Liver (tissue), 9 donors: ENCODE measurements around the gene BIRC6. TPM values are rescaled to one million over a fixed set of nuclear protein-coding genes. Genes with fewer than 3 reads are reported as not detected.

ENCODE experiments used
- DNase-seq: peaks from one replicate; pipeline ENCODE4 v3.0.0-alpha.2; 2017; ENCODE audit warnings: low spot score
- H3K27ac ChIP-seq, 2 donors: one replicate each; pipeline ENCODE4 v1.7.0; 2013; ENCODE audit warnings: inconsistent platforms in 2 of 2, low read length in 2 of 2, control low read depth in 1 of 2, low read depth in 1 of 2, mild to moderate bottlenecking in 1 of 2
- H3K27me3 ChIP-seq, 4 donors: one replicate each; pipeline versions ENCODE4 v1.6.1 to v1.7.0; 2013; ENCODE audit warnings: low read length in 3 of 4, inconsistent platforms in 1 of 4, mild to moderate bottlenecking in 1 of 4, moderate library complexity in 1 of 4; ENCODE audit not compliant: control insufficient read depth in 4 of 4, insufficient read depth in 4 of 4
- H3K36me3 ChIP-seq, 4 donors: one replicate each; pipeline versions ENCODE4 v1.6.1 to v1.7.0; 2013; ENCODE audit warnings: low read length in 3 of 4, mild to moderate bottlenecking in 3 of 4, low read depth in 1 of 4, moderate library complexity in 1 of 4; ENCODE audit not compliant: control insufficient read depth in 4 of 4, insufficient read depth in 3 of 4
- H3K4me1 ChIP-seq, 4 donors: one replicate each; pipeline versions ENCODE4 v1.6.1 to v1.7.0; 2013; ENCODE audit warnings: low read length in 3 of 4, mild to moderate bottlenecking in 3 of 4, moderate library complexity in 1 of 4; ENCODE audit not compliant: control insufficient read depth in 4 of 4, insufficient read depth in 4 of 4
- H3K4me3 ChIP-seq, 3 donors: one replicate each; pipeline versions ENCODE4 v1.6.1 to v1.7.0; 2013; ENCODE audit warnings: low read length in 3 of 3, control low read depth in 1 of 3, low read depth in 1 of 3, mild to moderate bottlenecking in 1 of 3
- H3K9ac ChIP-seq, 2 donors: one replicate each; pipeline ENCODE4 v1.7.0; 2013; ENCODE audit warnings: low read length in 2 of 2, mild to moderate bottlenecking in 2 of 2, moderate library complexity in 2 of 2, control low read depth in 1 of 2, low read depth in 1 of 2
- H3K9me3 ChIP-seq, 4 donors: one replicate each; pipeline versions ENCODE4 v1.6.1 to v1.7.0; 2013; ENCODE audit warnings: low read length in 3 of 4; ENCODE audit not compliant: control insufficient read depth in 4 of 4
- ATF3 ChIP-seq: IDR thresholded peaks from 2 replicates; pipeline ENCODE4 v1.6.1; 2016; ENCODE audit warnings: antibody characterized with exemption
- CTCF ChIP-seq: fragments of 150-350 bp; IDR thresholded peaks from 2 replicates; pipeline ENCODE4 v1.5.1; 2017; ENCODE audit warnings: improper control_type of control experiment, low read depth, low read length; ENCODE audit not compliant: missing input control
- EGR1 ChIP-seq, 2 donors: IDR thresholded peaks; 2 replicates each; pipeline ENCODE4 v1.6.1; 2016 to 2018; ENCODE audit warnings: antibody characterized with exemption in 2 of 2, low read depth in 2 of 2
- FOXA1 ChIP-seq: IDR thresholded peaks from 2 replicates; pipeline ENCODE4 v1.6.1; 2016; ENCODE audit warnings: antibody characterized with exemption
- GABPA ChIP-seq, 2 donors: IDR thresholded peaks in 1 of 2; conservative IDR thresholded peaks in 1 of 2; 2 replicates each; pipeline ENCODE4 v1.6.1; 2016; ENCODE audit warnings: antibody characterized with exemption in 2 of 2, mild to moderate bottlenecking in 1 of 2, moderate library complexity in 1 of 2
- HNF4A ChIP-seq, 2 donors: conservative IDR thresholded peaks; 2 replicates each; pipeline ENCODE4 v1.6.1; 2016; ENCODE audit warnings: antibody characterized with exemption in 2 of 2, mild to moderate bottlenecking in 2 of 2
- HNF4G ChIP-seq: IDR thresholded peaks from 2 replicates; pipeline ENCODE4 v1.6.1; 2016; ENCODE audit warnings: antibody characterized with exemption
- MAX ChIP-seq: IDR thresholded peaks from 2 replicates; pipeline ENCODE4 v1.6.1; 2016; ENCODE audit warnings: antibody characterized with exemption
- NR2F2 ChIP-seq: IDR thresholded peaks from 2 replicates; pipeline ENCODE4 v1.6.1; 2016; ENCODE audit warnings: antibody characterized with exemption
- RAD21 ChIP-seq, 2 donors: IDR thresholded peaks; 2 replicates each; pipeline ENCODE4 v1.6.1; 2016; ENCODE audit warnings: antibody characterized with exemption in 2 of 2, mild to moderate bottlenecking in 2 of 2
- REST ChIP-seq: IDR thresholded peaks from 2 replicates; pipeline ENCODE4 v1.6.1; 2016; ENCODE audit warnings: antibody characterized with exemption, mild to moderate bottlenecking
- RXRA ChIP-seq, 2 donors: IDR thresholded peaks; 2 replicates each; pipeline ENCODE4 v1.6.1; 2017 to 2018; ENCODE audit warnings: antibody characterized with exemption in 2 of 2, mild to moderate bottlenecking in 1 of 2
- TAF1 ChIP-seq: conservative IDR thresholded peaks from 2 replicates; pipeline ENCODE4 v1.6.1; 2016; ENCODE audit warnings: antibody characterized with exemption, mild to moderate bottlenecking
- YY1 ChIP-seq: IDR thresholded peaks from 2 replicates; pipeline ENCODE4 v1.6.1; 2016; ENCODE audit warnings: antibody characterized with exemption, mild to moderate bottlenecking
- ZBTB33 ChIP-seq: IDR thresholded peaks from 2 replicates; pipeline ENCODE4 v1.6.1; 2016; ENCODE audit warnings: antibody characterized with exemption
- WGBS: extraction: QIAGEN DNeasy Blood & Tissue Kit; methylation state at CpG from one replicate; pipeline ENCODE4 v1.1.7; 2013; 5-methylcytosine and 5-hydroxymethylcytosine counted together
- polyA plus RNA-seq, 2 donors: library from polyadenylated mRNA; stranded (reverse) in 1 of 2; unstranded in 1 of 2; fragments of 200-250 nt in 1 of 2; fragments of >200 nt in 1 of 2; fragmentation: Nextera tagmentation in 1 of 2; extraction: Ambion mirVana in 1 of 2; gene quantifications; one replicate each; pipeline versions ENCODE4 v1.2.1 to v1.2.3, GENCODE V29; 2013 to 2015
- total RNA-seq, 2 donors: library from RNA; depleted of rRNA; stranded (reverse); fragments of >200 nt; gene quantifications; one replicate each; pipeline ENCODE4 v1.2.3, GENCODE V29; 2014
- donor health status: healthy.
- donor health status: healthy.
- donor health status: healthy.
- donor health status: healthy.
- donor health status: healthy.

The BIRC6 gene
- total and polyA plus RNA-seq, 4 donors: 11.1 to 171 (median 45.2) TPM

- H3K9me3 ChIP-seq: no peaks in the 10 kb centered on the region
- 3% methylated on average over 16 of the region's 16 CpGs for WGBS
- no peaks in the 10 kb centered on the region for H3K36me3 ChIP-seq
- no peak for DNase-seq
- TF ChIP-seq YY1: no peak
- no peak for TF ChIP-seq ZBTB33
- no peak for TF ChIP-seq RAD21 (IDR thresholded peaks at IDR 0.05)
- no peak for TF ChIP-seq ATF3
- TF ChIP-seq HNF4A (conservative IDR thresholded peaks at IDR 0.05): no peak
- no peak for TF ChIP-seq REST
- no peak for TF ChIP-seq CTCF
- no peak for TF ChIP-seq RXRA (IDR thresholded peaks at IDR 0.05)
- no peak for TF ChIP-seq FOXA1
- H3K4me1 ChIP-seq: peaks cover 4 to 32% (median 25%) of the 10 kb centered on the region in 4 donors
- H3K27me3 ChIP-seq: no peaks in the 10 kb centered on the region
- H3K9ac ChIP-seq: peak overlapping the region in 1 of 2 donors; percentile 85
- H3K27ac ChIP-seq: peak overlapping the region; percentile 46 to 94
- peak overlapping the region; percentile 30 to 99 (median 93) for H3K4me3 ChIP-seq
Observed at GRCh38 chr2:32358111-32358482, 1.3 kb downstream of the BIRC6 start.

GRCh38 chr2:32360416-32360815, 3.6 kb downstream of the BIRC6 start:
- DNase-seq: no peak
- 84% methylated on average over 4 of the region's 4 CpGs for WGBS
- Histone ChIP-seq H3K9ac (no peak overlapping the region), H3K36me3 (no peaks in the 10 kb centered on the region), H3K9me3 (no peaks in the 10 kb centered on the region), H3K4me3 (no peak overlapping the region), H3K4me1 (peaks cover 5 to 44% (median 37%) of the 10 kb centered on the region in 4 donors), H3K27ac (no peak overlapping the region), H3K27me3 (no peaks in the 10 kb centered on the region)
- TF ChIP-seq GABPA (IDR thresholded peaks at IDR 0.05 in 1 of 2, conservative IDR thresholded peaks at IDR 0.05 in 1 of 2) (no peak), NR2F2 (no peak), RAD21 (IDR thresholded peaks at IDR 0.05) (no peak), EGR1 (IDR thresholded peaks at IDR 0.05; ENCODE audit: low read depth in 2 of 2) (no peak), HNF4G (no peak), ZBTB33 (no peak), TAF1 (no peak), RXRA (IDR thresholded peaks at IDR 0.05) (no peak), REST (no peak), MAX (no peak), FOXA1 (no peak), HNF4A (conservative IDR thresholded peaks at IDR 0.05) (no peak), YY1 (no peak)
